ENCODE results near the gene ATP5ME.

Gene ATP5ME

GRCh38 chr4:667545-667925, 6.5 kb downstream of the ATP5ME start:
- TF ChIP-seq EP300 (IDR thresholded peaks at IDR 0.05; ENCODE audit: borderline replicate concordance) (no peak), TAF1 (IDR thresholded peaks at IDR 0.05; ENCODE audit: low read depth) (no peak), CEBPB (IDR thresholded peaks at IDR 0.05) (no peak), TEAD4 (IDR thresholded peaks at IDR 0.05) (no peak), CREB1 (IDR thresholded peaks at IDR 0.05; ENCODE audit: low read depth) (no peak), FOXM1 (IDR thresholded peaks at IDR 0.05; ENCODE audit: borderline replicate concordance, low read depth) (no peak), TCF12 (IDR thresholded peaks at IDR 0.05; ENCODE audit: low read depth) (no peak), EGR1 (IDR thresholded peaks at IDR 0.05) (no peak), ZBTB7A (IDR thresholded peaks at IDR 0.05; ENCODE audit: low read depth) (no peak), RAD21 (IDR thresholded peaks at IDR 0.05; ENCODE audit: low read depth) (no peak), YY1 (IDR thresholded peaks at IDR 0.05; ENCODE audit: low read depth) (no peak), MAX (IDR thresholded peaks at IDR 0.05) (no peak), NFIC (IDR thresholded peaks at IDR 0.05) (no peak)
- TF ChIP-seq, protein P1, sequence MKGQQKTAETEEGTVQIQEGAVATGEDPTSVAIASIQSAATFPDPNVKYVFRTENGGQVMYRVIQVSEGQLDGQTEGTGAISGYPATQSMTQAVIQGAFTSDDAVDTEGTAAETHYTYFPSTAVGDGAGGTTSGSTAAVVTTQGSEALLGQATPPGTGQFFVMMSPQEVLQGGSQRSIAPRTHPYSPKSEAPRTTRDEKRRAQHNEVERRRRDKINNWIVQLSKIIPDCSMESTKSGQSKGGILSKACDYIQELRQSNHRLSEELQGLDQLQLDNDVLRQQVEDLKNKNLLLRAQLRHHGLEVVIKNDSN (IDR thresholded peaks at IDR 0.05): no peak
- TF ChIP-seq, protein P2, sequence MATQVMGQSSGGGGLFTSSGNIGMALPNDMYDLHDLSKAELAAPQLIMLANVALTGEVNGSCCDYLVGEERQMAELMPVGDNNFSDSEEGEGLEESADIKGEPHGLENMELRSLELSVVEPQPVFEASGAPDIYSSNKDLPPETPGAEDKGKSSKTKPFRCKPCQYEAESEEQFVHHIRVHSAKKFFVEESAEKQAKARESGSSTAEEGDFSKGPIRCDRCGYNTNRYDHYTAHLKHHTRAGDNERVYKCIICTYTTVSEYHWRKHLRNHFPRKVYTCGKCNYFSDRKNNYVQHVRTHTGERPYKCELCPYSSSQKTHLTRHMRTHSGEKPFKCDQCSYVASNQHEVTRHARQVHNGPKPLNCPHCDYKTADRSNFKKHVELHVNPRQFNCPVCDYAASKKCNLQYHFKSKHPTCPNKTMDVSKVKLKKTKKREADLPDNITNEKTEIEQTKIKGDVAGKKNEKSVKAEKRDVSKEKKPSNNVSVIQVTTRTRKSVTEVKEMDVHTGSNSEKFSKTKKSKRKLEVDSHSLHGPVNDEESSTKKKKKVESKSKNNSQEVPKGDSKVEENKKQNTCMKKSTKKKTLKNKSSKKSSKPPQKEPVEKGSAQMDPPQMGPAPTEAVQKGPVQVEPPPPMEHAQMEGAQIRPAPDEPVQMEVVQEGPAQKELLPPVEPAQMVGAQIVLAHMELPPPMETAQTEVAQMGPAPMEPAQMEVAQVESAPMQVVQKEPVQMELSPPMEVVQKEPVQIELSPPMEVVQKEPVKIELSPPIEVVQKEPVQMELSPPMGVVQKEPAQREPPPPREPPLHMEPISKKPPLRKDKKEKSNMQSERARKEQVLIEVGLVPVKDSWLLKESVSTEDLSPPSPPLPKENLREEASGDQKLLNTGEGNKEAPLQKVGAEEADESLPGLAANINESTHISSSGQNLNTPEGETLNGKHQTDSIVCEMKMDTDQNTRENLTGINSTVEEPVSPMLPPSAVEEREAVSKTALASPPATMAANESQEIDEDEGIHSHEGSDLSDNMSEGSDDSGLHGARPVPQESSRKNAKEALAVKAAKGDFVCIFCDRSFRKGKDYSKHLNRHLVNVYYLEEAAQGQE (IDR thresholded peaks at IDR 0.05; ENCODE audit: low read depth): no peak

DNA sequence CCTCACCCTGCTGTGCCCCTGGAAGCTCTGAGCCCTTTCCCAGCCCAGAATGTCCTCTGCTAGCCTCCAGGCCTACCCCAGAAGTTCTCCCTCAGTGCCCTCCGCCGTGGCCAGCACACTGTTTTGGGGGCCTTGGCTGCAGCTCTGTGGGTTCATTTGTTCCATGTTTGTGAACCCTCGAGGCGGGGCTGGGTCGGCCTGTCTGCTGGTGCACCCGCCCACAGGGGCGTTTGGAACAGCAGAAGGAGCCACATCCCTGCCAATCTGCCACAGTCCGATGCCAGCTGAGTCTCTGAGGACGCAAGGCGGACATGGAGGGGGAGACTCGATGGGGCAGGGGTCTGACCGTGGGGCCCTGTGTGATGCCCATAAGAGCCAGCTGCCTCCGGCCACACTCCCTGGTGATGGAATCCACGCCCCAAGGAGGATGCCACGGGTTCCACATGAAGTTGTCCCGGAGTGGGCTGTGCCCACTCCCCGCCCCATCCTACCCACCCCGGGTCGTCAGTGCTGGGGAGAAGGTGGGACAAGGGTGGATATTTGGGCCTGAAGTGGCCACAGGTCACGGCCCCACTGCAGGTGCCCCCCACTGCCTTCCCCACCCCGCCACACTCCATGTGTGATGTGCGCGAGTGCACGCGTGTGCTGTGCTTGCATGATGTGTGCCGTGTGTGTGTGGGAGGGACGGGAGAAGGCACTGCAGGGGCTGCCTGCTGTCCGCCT, 7.1 kb downstream of the ATP5ME start:
- TF ChIP-seq EGR1 (IDR thresholded peaks at IDR 0.05) (no peak), MAX (IDR thresholded peaks at IDR 0.05) (no peak), TAF1 (IDR thresholded peaks at IDR 0.05; ENCODE audit: low read depth) (no peak), EP300 (IDR thresholded peaks at IDR 0.05; ENCODE audit: borderline replicate concordance) (no peak), CREB1 (IDR thresholded peaks at IDR 0.05; ENCODE audit: low read depth) (no peak), TEAD4 (IDR thresholded peaks at IDR 0.05) (no peak), YY1 (IDR thresholded peaks at IDR 0.05; ENCODE audit: low read depth) (no peak), RAD21 (IDR thresholded peaks at IDR 0.05; ENCODE audit: low read depth) (no peak), TCF12 (IDR thresholded peaks at IDR 0.05; ENCODE audit: low read depth) (no peak), FOXM1 (IDR thresholded peaks at IDR 0.05; ENCODE audit: borderline replicate concordance, low read depth) (no peak), ZBTB7A (IDR thresholded peaks at IDR 0.05; ENCODE audit: low read depth) (no peak), CEBPB (IDR thresholded peaks at IDR 0.05) (no peak), NFIC (IDR thresholded peaks at IDR 0.05) (no peak)
- TF ChIP-seq, protein P1 (IDR thresholded peaks at IDR 0.05): no peak

DNA sequence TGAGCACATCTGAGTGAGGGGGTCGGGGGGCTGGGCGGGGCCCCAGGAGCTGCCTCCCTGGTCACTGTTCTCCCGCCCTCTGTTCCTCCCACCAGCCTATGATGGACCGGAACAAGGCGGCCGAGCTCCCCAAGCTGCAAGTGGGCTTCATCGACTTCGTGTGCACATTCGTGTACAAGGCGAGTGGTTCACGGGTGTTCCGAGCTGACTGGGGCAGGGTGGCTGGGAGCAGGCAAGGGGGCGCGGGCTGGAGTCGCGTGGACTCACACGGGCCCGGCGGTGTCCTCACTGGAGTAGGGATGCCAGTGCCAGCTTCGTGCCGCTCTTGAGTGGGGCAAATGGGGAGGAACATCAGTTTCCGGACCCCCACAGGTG, 7.7 kb downstream of the ATP5ME start:
- TF ChIP-seq RAD21 (IDR thresholded peaks at IDR 0.05; ENCODE audit: low read depth) (no peak), YY1 (IDR thresholded peaks at IDR 0.05; ENCODE audit: low read depth) (no peak), TCF12 (IDR thresholded peaks at IDR 0.05; ENCODE audit: low read depth) (no peak), CREB1 (IDR thresholded peaks at IDR 0.05; ENCODE audit: low read depth) (no peak), EGR1 (IDR thresholded peaks at IDR 0.05) (no peak), TEAD4 (IDR thresholded peaks at IDR 0.05) (no peak), TAF1 (IDR thresholded peaks at IDR 0.05; ENCODE audit: low read depth) (no peak), ZBTB7A (IDR thresholded peaks at IDR 0.05; ENCODE audit: low read depth) (no peak), FOXM1 (IDR thresholded peaks at IDR 0.05; ENCODE audit: borderline replicate concordance, low read depth) (no peak), MAX (IDR thresholded peaks at IDR 0.05) (no peak), EP300 (IDR thresholded peaks at IDR 0.05; ENCODE audit: borderline replicate concordance) (no peak)
- TF ChIP-seq, protein P2 (IDR thresholded peaks at IDR 0.05; ENCODE audit: low read depth): no peak
- TF ChIP-seq, protein P1 (IDR thresholded peaks at IDR 0.05): no peak

DNA sequence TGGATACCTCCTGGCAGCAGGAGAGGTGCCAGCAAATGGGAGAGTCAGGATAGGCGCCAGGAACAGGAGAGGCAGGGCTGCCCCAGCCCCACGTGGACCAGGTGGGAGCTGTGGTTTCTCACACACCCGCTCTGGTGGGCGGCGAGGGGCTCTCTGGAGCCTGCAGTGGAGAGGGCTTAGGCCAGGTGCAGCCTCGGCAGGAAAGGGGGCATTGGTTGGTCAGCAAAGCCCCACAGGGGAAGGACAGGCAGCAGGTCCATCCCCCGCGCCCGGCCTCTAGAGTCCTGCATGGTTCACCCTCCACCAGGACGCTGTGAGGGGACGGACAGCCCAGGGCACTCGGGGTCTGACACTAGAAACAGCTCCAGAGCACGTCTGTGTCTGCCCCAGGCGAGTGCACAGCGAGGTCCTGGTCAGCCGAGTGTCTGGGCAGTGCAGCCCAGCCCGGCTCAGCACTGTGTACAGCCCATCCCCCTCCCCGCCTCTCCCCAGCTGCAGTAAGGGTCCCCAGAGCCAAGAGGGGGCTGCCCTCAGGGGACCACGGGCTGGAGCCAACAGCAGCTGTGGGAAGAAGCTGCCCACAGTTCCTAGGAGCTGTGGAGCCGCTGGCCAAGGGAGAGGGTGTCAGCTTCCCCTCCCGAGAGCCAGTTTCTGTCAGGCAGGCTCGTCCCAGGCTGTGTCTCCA, 8.2 kb downstream of the ATP5ME start:
- TF ChIP-seq EP300 (IDR thresholded peaks at IDR 0.05; ENCODE audit: borderline replicate concordance) (no peak), ZBTB7A (IDR thresholded peaks at IDR 0.05; ENCODE audit: low read depth) (no peak), CEBPB (IDR thresholded peaks at IDR 0.05) (no peak), EGR1 (IDR thresholded peaks at IDR 0.05) (no peak), YY1 (IDR thresholded peaks at IDR 0.05; ENCODE audit: low read depth) (no peak), MAX (IDR thresholded peaks at IDR 0.05) (no peak), TEAD4 (IDR thresholded peaks at IDR 0.05) (no peak), NFIC (IDR thresholded peaks at IDR 0.05) (no peak), FOXM1 (IDR thresholded peaks at IDR 0.05; ENCODE audit: borderline replicate concordance, low read depth) (no peak)
- TF ChIP-seq, protein P2 (IDR thresholded peaks at IDR 0.05; ENCODE audit: low read depth): no peak
- TF ChIP-seq, protein P1 (IDR thresholded peaks at IDR 0.05): no peak

Measured in Ishikawa (cell line).